HG03342 (cell line): ENCODE measurements around the gene LTB.
A peak's percentile ranks its signal among the peaks of the same experiment; 100 is the strongest.

ENCODE experiments used
- ATAC-seq: cut with Tn5 transposase; IDR thresholded peaks from one replicate; pipeline ENCODE4 v1.9.1; 2021; ENCODE audit warnings: mild to moderate bottlenecking, moderate library complexity; ENCODE audit not compliant: unreplicated experiment

Gene LTB

GRCh38 chr6:31582230-31582643 lies at the start of gene LTB:
Gene LTB, minus strand, starts transcription at chr6:31582424. Its CDS starts 7 bp downstream, at chr6:31582417.
- ATAC-seq: no peak

GRCh38 chr6:31631681-31632278 lies 49.6 kb upstream of the LTB start:
- no peak for ATAC-seq

- no peak for ATAC-seq
Observed at GRCh38 chr6:31631209-31631608, 49.0 kb upstream of the LTB start.

- ATAC-seq: no peak
Observed at GRCh38 chr6:31630177-31630934, 48.1 kb upstream of the LTB start.

GRCh38 chr6:31629014-31629413 lies 46.8 kb upstream of the LTB start:
- ATAC-seq: no peak

GRCh38 chr6:31627690-31628287 lies 45.6 kb upstream of the LTB start:
- ATAC-seq: no peak

- ATAC-seq: no peak
Observed at GRCh38 chr6:31626952-31627351, 44.7 kb upstream of the LTB start.

- ATAC-seq: no peak
Observed at GRCh38 chr6:31624070-31624469, 41.8 kb upstream of the LTB start.

- no peak for ATAC-seq
Observed at GRCh38 chr6:31622684-31623091, 40.5 kb upstream of the LTB start.

GRCh38 chr6:31621991-31622390 lies 39.8 kb upstream of the LTB start:
- ATAC-seq: no peak

- ATAC-seq: no peak
Observed at GRCh38 chr6:31621320-31621939, 39.2 kb upstream of the LTB start.

- ATAC-seq: peak; percentile 46
Observed at GRCh38 chr6:31620586-31621319, 38.5 kb upstream of the LTB start, which contains the start of gene PRRC2A. Gene PRRC2A, plus strand, starts transcription at chr6:31620715. Its CDS starts 2,075 bp downstream, at chr6:31622790.

- peak; percentile 76 for ATAC-seq
Observed at GRCh38 chr6:31619805-31620585, 37.8 kb upstream of the LTB start.

GRCh38 chr6:31617010-31617409 lies 34.8 kb upstream of the LTB start:
- no peak for ATAC-seq

GRCh38 chr6:31615748-31616147 lies 33.5 kb upstream of the LTB start:
- ATAC-seq: no peak

- no peak for ATAC-seq
Observed at GRCh38 chr6:31614684-31615578, 32.7 kb upstream of the LTB start, which contains the start of gene AIF1. Gene AIF1, plus strand, starts transcription at chr6:31615234. Its CDS starts 96 bp downstream, at chr6:31615330.

GRCh38 chr6:31614075-31614619 lies 31.9 kb upstream of the LTB start:
- no peak for ATAC-seq

- ATAC-seq: no peak
Observed at GRCh38 chr6:31610968-31611367, 28.7 kb upstream of the LTB start.
